CMK (cell line): ENCODE measurements around the gene CXCR5.

Experiments
- DNase-seq: peaks from one replicate; pipeline ENCODE4 v3.0.0-alpha.2; 2010; ENCODE audit warnings: low read depth

The CXCR5 gene

GRCh38 chr11:118899296-118899688 lies 15.6 kb downstream of the CXCR5 start:
- no peak for DNase-seq

GRCh38 chr11:118899706-118900360 lies 16.1 kb downstream of the CXCR5 start:
- DNase-seq: no peak

GRCh38 chr11:118900535-118901384 lies 17.1 kb downstream of the CXCR5 start:
- DNase-seq: no peak

GRCh38 chr11:118901494-118902335 lies 18.0 kb downstream of the CXCR5 start:
- DNase-seq: no peak

- DNase-seq: no peak
Observed at GRCh38 chr11:118902336-118903203, 18.9 kb downstream of the CXCR5 start.

GRCh38 chr11:118903204-118904015 lies 19.7 kb downstream of the CXCR5 start:
- no peak for DNase-seq

GRCh38 chr11:118907051-118908042 lies 23.7 kb downstream of the CXCR5 start:
- DNase-seq: no peak

- no peak for DNase-seq
Observed at GRCh38 chr11:118908264-118908663, 24.6 kb downstream of the CXCR5 start.

GRCh38 chr11:118908901-118909618 lies 25.4 kb downstream of the CXCR5 start:
- DNase-seq: no peak

GRCh38 chr11:118909619-118910308 lies 26.1 kb downstream of the CXCR5 start:
- no peak for DNase-seq

GRCh38 chr11:118910309-118911112 lies 26.8 kb downstream of the CXCR5 start:
- no peak for DNase-seq

- no peak for DNase-seq
Observed at GRCh38 chr11:118911113-118911879, 27.6 kb downstream of the CXCR5 start.

GRCh38 chr11:118911880-118912741 lies 28.4 kb downstream of the CXCR5 start:
- no peak for DNase-seq

GRCh38 chr11:118912742-118913410 lies 29.2 kb downstream of the CXCR5 start:
- no peak for DNase-seq
